Nephron progenitor cell (in vitro differentiated cells): ENCODE results near the gene HIPK3.
"Not testable (repeated sequence)": the region's sequence is repeated elsewhere in the genome, so short reads cannot be mapped to it uniquely, and the experiment has no call there.

Source experiments
- DNase-seq: peaks from one replicate; pipeline ENCODE4 v3.0.0; 2021
- H3K27ac Mint-ChIP-seq: 2 replicates; pipeline ENCODE4 v1.8.0; 2021; ENCODE audit warnings: mild to moderate bottlenecking, moderate library complexity, mixed read lengths
- H3K27me3 Mint-ChIP-seq: 2 replicates; pipeline ENCODE4 v1.8.0; 2021; ENCODE audit warnings: mild to moderate bottlenecking, low read depth, mixed read lengths; ENCODE audit not compliant: poor library complexity
- H3K36me3 Mint-ChIP-seq: 2 replicates; pipeline ENCODE4 v1.8.0; 2021; ENCODE audit warnings: low read depth, mixed read lengths
- H3K4me1 Mint-ChIP-seq: 2 replicates; pipeline ENCODE4 v1.8.0; 2021; ENCODE audit warnings: mixed read lengths
- H3K4me3 Mint-ChIP-seq: 2 replicates; pipeline ENCODE4 v1.8.0; 2021; ENCODE audit warnings: mild to moderate bottlenecking, moderate library complexity, mixed read lengths
- H3K9me3 Mint-ChIP-seq: 2 replicates; pipeline ENCODE4 v1.8.0; 2021; ENCODE audit warnings: mild to moderate bottlenecking, moderate library complexity, mixed read lengths
- TF ChIP-seq, protein P1 (sequence below): fragments of 200-600 bp; sonication (generic); IDR thresholded peaks from 2 replicates; pipeline ENCODE4 v1.5.0; 2021; ENCODE audit warnings: antibody characterized with exemption

The HIPK3 gene

DNA sequence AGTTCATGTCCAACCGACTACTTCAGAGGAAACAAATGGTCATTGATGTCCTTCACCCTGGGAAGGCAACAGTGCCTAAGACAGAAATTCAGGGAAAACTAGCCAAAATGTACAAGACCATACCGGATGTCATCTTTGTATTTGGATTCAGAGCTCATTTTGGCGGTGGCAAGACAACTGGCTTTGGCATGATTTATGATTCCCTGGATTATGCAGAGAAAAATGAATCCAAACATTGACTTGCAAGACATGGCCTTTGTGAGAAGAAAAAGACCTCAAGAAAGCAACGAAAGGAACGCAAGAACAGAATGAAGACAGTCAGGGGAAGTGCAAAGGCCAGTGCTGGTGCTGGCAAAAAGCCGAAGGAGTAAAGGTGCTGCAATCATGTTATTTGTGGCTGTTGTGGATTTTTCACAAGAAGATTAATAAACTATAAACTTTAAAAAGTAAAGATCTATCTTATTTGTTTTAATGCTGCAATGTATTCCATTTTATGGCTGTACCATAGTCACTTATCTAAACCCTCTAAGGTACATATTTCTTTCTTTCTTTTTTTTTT lies 20.1 kb upstream of the HIPK3 start:
- Mint-ChIP-seq H3K4me1 (no peaks in the 10 kb centered on the region), H3K27ac (no peak overlapping the region), H3K27me3 (no peaks in the 10 kb centered on the region), H3K36me3 (no peaks in the 10 kb centered on the region), H3K9me3 (peaks cover 5% of the 10 kb centered on the region), H3K4me3 (no peak overlapping the region)
- TF ChIP-seq, protein P1, sequence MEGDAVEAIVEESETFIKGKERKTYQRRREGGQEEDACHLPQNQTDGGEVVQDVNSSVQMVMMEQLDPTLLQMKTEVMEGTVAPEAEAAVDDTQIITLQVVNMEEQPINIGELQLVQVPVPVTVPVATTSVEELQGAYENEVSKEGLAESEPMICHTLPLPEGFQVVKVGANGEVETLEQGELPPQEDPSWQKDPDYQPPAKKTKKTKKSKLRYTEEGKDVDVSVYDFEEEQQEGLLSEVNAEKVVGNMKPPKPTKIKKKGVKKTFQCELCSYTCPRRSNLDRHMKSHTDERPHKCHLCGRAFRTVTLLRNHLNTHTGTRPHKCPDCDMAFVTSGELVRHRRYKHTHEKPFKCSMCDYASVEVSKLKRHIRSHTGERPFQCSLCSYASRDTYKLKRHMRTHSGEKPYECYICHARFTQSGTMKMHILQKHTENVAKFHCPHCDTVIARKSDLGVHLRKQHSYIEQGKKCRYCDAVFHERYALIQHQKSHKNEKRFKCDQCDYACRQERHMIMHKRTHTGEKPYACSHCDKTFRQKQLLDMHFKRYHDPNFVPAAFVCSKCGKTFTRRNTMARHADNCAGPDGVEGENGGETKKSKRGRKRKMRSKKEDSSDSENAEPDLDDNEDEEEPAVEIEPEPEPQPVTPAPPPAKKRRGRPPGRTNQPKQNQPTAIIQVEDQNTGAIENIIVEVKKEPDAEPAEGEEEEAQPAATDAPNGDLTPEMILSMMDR = no peak
- DNase-seq = no peak

DNA sequence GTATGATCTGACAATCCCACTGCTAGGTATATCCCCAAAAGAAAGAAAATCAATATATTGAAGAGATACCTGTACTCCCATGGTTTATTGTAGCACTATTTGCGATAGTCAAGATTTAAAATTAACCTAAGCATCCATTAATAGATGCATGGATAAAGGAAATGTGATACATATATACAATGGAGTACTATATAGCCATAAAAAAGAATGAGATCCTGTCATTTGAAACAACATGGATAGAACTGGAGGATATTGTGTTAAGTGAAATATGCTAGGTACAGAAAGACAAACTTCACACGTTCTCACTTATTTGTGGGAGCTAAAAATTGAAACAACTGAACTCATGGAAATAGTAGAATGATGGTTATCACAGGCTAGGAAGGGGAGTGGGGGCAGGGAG lies 14.6 kb upstream of the HIPK3 start:
- Mint-ChIP-seq H3K27me3 (peaks cover 6% of the 10 kb centered on the region), H3K36me3 (peaks cover 5% of the 10 kb centered on the region), H3K4me3 (no peak overlapping the region), H3K4me1 (no peaks in the 10 kb centered on the region), H3K27ac (no peak overlapping the region), H3K9me3 (peaks cover 16% of the 10 kb centered on the region)
- TF ChIP-seq, protein P1 = no peak
- no peak for DNase-seq

DNA sequence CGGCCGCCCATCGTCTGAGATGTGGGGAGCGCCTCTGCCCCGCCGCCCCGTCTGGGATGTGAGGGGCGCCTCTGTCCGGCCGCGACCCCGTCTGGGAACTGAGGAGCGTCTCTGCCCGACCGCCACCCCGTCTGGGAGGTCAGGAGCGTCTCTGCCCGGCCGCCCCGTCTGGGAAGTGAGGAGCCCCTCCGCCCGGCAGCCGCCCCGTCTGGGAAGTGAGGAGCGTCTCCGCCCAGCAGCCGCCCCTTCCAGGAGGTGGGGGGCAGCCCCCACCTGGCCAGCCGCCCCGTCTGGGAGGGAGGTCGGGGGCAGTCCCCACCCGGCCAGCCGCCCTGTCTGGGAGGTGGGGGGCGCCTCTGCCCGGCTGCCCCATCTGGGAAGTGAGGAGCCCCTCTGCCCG lies 13.5 kb upstream of the HIPK3 start:
- not testable (repeated sequence) for H3K36me3 Mint-ChIP-seq, DNase-seq, H3K4me3 Mint-ChIP-seq, H3K4me1 Mint-ChIP-seq, H3K27me3 Mint-ChIP-seq, H3K27ac Mint-ChIP-seq
- H3K9me3 Mint-ChIP-seq = peaks cover 16% of the 10 kb centered on the region

DNA sequence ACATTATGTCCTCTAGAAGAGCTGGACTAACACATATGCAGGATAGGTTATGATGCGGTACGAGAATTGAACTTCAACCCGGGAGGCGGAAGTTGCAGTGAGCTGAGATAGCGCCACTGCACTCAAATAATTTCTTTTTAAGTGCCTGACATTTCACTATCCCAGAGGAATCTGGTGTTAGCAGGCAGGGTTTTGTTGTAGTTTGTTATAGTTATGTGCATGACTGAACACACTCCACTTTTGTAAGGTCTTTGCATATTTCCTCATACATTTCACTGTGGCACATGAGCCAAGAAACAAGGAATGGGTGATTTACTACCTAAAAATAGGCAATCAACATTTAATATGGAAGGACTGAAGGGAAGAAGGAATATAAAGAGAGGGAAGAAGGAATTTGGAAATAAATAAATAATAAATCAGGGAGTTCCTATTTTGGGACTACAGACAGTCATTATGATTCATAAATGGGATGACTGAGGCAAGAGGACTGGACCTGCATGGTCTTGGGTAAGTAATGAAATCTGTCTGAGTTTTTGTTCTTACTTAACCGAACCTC lies 8.7 kb upstream of the HIPK3 start:
- Mint-ChIP-seq H3K4me1 (no peaks in the 10 kb centered on the region), H3K27me3 (peaks cover 15% of the 10 kb centered on the region), H3K27ac (no peak overlapping the region), H3K4me3 (no peak overlapping the region), H3K36me3 (no peaks in the 10 kb centered on the region), H3K9me3 (peaks cover 3% of the 10 kb centered on the region)
- TF ChIP-seq, protein P1 = no peak
- no peak for DNase-seq

DNA sequence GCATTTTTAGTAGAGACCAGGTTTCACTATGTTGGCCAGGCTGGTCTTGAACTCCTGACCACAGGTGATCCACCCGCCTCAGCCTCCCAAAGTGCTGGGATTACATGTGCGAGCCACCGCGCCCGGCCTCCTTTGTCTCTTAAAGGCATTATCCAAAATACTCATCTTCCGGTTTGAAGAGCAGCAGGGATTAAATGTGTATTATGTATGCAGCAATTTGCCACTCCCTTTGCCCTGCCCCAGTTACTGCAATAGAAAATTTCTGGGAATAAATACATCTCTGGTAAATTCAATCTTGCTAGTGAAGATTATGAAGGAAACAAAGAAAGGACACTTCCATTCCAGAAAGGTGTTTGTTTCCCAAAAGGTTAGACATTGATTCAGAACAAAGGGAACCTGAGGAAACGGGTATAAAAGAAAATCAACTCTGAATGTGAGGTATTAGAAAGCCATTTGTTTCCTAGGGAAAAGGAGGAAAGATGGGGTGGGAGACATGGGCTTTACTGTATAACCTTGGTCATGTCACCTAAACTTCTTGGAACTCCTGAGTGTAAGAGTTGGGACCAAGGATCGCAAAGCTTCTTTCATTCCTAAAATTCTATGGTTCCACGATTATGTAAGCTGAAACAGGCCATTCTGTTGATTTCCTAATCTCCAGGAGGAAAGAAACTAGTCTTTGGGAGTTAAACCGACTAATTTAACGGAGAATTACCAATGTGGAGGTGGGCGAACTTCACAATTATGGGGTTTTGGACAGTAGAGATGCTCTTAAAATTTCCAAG lies 959 bp upstream of the HIPK3 start:
- H3K4me3 Mint-ChIP-seq = peak overlapping the region; percentile 92
- TF ChIP-seq, protein P1 = no peak
- H3K9me3 Mint-ChIP-seq = no peaks in the 10 kb centered on the region
- DNase-seq = no peak
- peaks cover 8% of the 10 kb centered on the region for H3K27me3 Mint-ChIP-seq
- peaks cover 36% of the 10 kb centered on the region for H3K4me1 Mint-ChIP-seq
- H3K36me3 Mint-ChIP-seq = no peaks in the 10 kb centered on the region
- peak overlapping the region; percentile 70 for H3K27ac Mint-ChIP-seq

DNA sequence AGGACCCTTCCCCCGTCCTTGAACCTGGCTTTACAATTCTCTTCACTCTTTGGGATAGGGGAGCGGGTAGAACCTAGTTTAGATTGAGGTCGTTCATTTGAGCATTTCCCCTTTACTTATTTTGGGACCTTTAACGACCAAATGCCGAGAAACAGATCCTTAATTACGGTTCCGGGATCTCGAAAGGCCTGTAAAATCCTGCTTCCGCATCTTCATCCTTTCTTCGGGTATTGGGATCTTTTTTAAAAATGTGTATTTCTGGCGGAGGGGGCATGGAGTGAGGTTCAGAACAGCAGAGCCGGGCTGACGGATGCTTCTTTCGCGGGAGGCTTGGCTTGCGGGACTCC lies 395 bp upstream of the HIPK3 start:
- no peak for DNase-seq
- Mint-ChIP-seq H3K27me3 (peaks cover 8% of the 10 kb centered on the region), H3K4me1 (peaks cover 39% of the 10 kb centered on the region), H3K27ac (peak overlapping the region; percentile 70), H3K36me3 (no peaks in the 10 kb centered on the region), H3K9me3 (no peaks in the 10 kb centered on the region), H3K4me3 (peak overlapping the region; percentile 92)
- TF ChIP-seq, protein P1 = no peak
